ENCODE data around the gene GABRB3. TPM values are rescaled to one million over a fixed set of nuclear protein-coding genes. Genes with fewer than 3 reads are reported as not detected.

Gene GABRB3
- total RNA-seq, 1 donor from 2014 or later = 47.9 TPM

GRCh38 chr15:26615188-26615926 lies 157.5 kb downstream of the GABRB3 start:
- DNase-seq (ENCODE audit: low read depth) (no peak), FAIRE-seq (no peak)
- no peak overlapping the region for H3K4me2 ChIP-seq (ENCODE audit: low read length)
- no peak overlapping the region for H3K27ac ChIP-seq (ENCODE audit: low read depth, low read length)
- H3K4me3 ChIP-seq (ENCODE audit: insufficient read depth, low read depth, low read length) = no peak overlapping the region
- no peaks in the 10 kb centered on the region for H3K27me3 Mint-ChIP-seq (ENCODE audit: low read depth, unreplicated experiment)
- H3K4me3 Mint-ChIP-seq (ENCODE audit: unreplicated experiment) = no peak overlapping the region
- H3K9ac ChIP-seq (ENCODE audit: low read length) = no peak overlapping the region
- no peak overlapping the region for H3K27ac Mint-ChIP-seq (ENCODE audit: unreplicated experiment)
- H3K9me3 Mint-ChIP-seq (ENCODE audit: unreplicated experiment) = peaks cover 3% of the 10 kb centered on the region
- H3K9me3 ChIP-seq (ENCODE audit: insufficient read depth, low read depth, low read length) = peaks cover 7% of the 10 kb centered on the region
- H3K4me1 ChIP-seq (ENCODE audit: insufficient read depth, low read length) = no peaks in the 10 kb centered on the region
- H2AFZ ChIP-seq (ENCODE audit: low read depth, low read length) = no peak overlapping the region
- H3K27me3 ChIP-seq (ENCODE audit: insufficient read depth, low read length) = no peaks in the 10 kb centered on the region
- H3K79me2 ChIP-seq (ENCODE audit: insufficient read depth, low read length) = no peaks in the 10 kb centered on the region
- H3K36me3 Mint-ChIP-seq (ENCODE audit: low read depth, unreplicated experiment) = no peaks in the 10 kb centered on the region
- peaks cover 12% of the 10 kb centered on the region for H3K4me1 Mint-ChIP-seq (ENCODE audit: low read depth, unreplicated experiment)
- no peaks in the 10 kb centered on the region for H4K20me1 ChIP-seq (ENCODE audit: insufficient read depth, low read length)
- no peaks in the 10 kb centered on the region for H3K36me3 ChIP-seq (ENCODE audit: insufficient read depth, low read length)
- no peak for TF ChIP-seq CTCF (IDR thresholded peaks at IDR 0.05; ENCODE audit: insufficient read depth, low read depth, low read length)
- TF ChIP-seq EZH2 (IDR thresholded peaks at IDR 0.05; ENCODE audit: insufficient read depth, low read length) = no peak

GRCh38 chr15:26614734-26615133 lies 158.1 kb downstream of the GABRB3 start:
- no peak for FAIRE-seq
- H3K27me3 ChIP-seq (ENCODE audit: insufficient read depth, low read length) = no peaks in the 10 kb centered on the region

More at GRCh38 chr15:26614734-26615133, 158.1 kb downstream of the GABRB3 start:
- no peak for DNase-seq (ENCODE audit: low read depth)
- H3K36me3 Mint-ChIP-seq (ENCODE audit: low read depth, unreplicated experiment) = no peaks in the 10 kb centered on the region
- H3K4me2 ChIP-seq (ENCODE audit: low read length) = no peak overlapping the region
- TF ChIP-seq CTCF (IDR thresholded peaks at IDR 0.05; ENCODE audit: insufficient read depth, low read depth, low read length) = no peak
- peaks cover 6% of the 10 kb centered on the region for H3K9me3 Mint-ChIP-seq (ENCODE audit: unreplicated experiment)
- no peak overlapping the region for H3K27ac Mint-ChIP-seq (ENCODE audit: unreplicated experiment)
- H3K9me3 ChIP-seq (ENCODE audit: insufficient read depth, low read depth, low read length) = peaks cover 9% of the 10 kb centered on the region
- peaks cover 12% of the 10 kb centered on the region for H3K4me1 Mint-ChIP-seq (ENCODE audit: low read depth, unreplicated experiment)
- no peak overlapping the region for H3K4me3 Mint-ChIP-seq (ENCODE audit: unreplicated experiment)
- no peak overlapping the region for H3K27ac ChIP-seq (ENCODE audit: low read depth, low read length)
- no peaks in the 10 kb centered on the region for H3K4me1 ChIP-seq (ENCODE audit: insufficient read depth, low read length)
- H3K79me2 ChIP-seq (ENCODE audit: insufficient read depth, low read length) = no peaks in the 10 kb centered on the region
- H3K4me3 ChIP-seq (ENCODE audit: insufficient read depth, low read depth, low read length) = no peak overlapping the region
- H2AFZ ChIP-seq (ENCODE audit: low read depth, low read length) = no peak overlapping the region
- no peaks in the 10 kb centered on the region for H3K36me3 ChIP-seq (ENCODE audit: insufficient read depth, low read length)
- H3K27me3 Mint-ChIP-seq (ENCODE audit: low read depth, unreplicated experiment) = no peaks in the 10 kb centered on the region
- H3K9ac ChIP-seq (ENCODE audit: low read length) = no peak overlapping the region
- no peaks in the 10 kb centered on the region for H4K20me1 ChIP-seq (ENCODE audit: insufficient read depth, low read length)

Data from astrocyte (in vitro differentiated cells and primary cell).